NB4 (cell line): ENCODE results near the gene SLC16A8.
"Not testable (repeated sequence)": the region's sequence is repeated elsewhere in the genome, so short reads cannot be mapped to it uniquely, and the experiment has no call there.

Experiments used
- MAX ChIP-seq: IDR thresholded peaks from 2 replicates; pipeline ENCODE4 v1.6.1; 2011; ENCODE audit warnings: low read depth, low read length
- MYC ChIP-seq: IDR thresholded peaks from 2 replicates; pipeline ENCODE4 v1.6.1; 2011; ENCODE audit warnings: low read depth, low read length
- POLR2A ChIP-seq: IDR thresholded peaks from 2 replicates; pipeline ENCODE4 v1.6.1; 2011; ENCODE audit warnings: mild to moderate bottlenecking; ENCODE audit not compliant: insufficient read length; ENCODE audit errors: extremely low read depth
- TF ChIP-seq, protein P1 (sequence below): IDR thresholded peaks from one replicate; pipeline ENCODE4 v1.5.1; 2012; ENCODE audit warnings: low read depth, low read length

GRCh38 chr22:38118747-38119146 lies 34.8 kb upstream of the SLC16A8 start:
- TF ChIP-seq, protein P1, sequence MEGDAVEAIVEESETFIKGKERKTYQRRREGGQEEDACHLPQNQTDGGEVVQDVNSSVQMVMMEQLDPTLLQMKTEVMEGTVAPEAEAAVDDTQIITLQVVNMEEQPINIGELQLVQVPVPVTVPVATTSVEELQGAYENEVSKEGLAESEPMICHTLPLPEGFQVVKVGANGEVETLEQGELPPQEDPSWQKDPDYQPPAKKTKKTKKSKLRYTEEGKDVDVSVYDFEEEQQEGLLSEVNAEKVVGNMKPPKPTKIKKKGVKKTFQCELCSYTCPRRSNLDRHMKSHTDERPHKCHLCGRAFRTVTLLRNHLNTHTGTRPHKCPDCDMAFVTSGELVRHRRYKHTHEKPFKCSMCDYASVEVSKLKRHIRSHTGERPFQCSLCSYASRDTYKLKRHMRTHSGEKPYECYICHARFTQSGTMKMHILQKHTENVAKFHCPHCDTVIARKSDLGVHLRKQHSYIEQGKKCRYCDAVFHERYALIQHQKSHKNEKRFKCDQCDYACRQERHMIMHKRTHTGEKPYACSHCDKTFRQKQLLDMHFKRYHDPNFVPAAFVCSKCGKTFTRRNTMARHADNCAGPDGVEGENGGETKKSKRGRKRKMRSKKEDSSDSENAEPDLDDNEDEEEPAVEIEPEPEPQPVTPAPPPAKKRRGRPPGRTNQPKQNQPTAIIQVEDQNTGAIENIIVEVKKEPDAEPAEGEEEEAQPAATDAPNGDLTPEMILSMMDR = not testable (repeated sequence)
- TF ChIP-seq POLR2A, MAX, MYC: not testable (repeated sequence)
